ENCODE data around the gene MCF2L2.

- TF ChIP-seq CTCF (IDR thresholded peaks at IDR 0.05) (no peak), POLR2A (IDR thresholded peaks at IDR 0.05) (no peak)
Observed at GRCh38 chr3:183255348-183255730, 173.1 kb downstream of the MCF2L2 start.
